Measurements from ENCODE around the gene OPTN.

The OPTN gene

DNA sequence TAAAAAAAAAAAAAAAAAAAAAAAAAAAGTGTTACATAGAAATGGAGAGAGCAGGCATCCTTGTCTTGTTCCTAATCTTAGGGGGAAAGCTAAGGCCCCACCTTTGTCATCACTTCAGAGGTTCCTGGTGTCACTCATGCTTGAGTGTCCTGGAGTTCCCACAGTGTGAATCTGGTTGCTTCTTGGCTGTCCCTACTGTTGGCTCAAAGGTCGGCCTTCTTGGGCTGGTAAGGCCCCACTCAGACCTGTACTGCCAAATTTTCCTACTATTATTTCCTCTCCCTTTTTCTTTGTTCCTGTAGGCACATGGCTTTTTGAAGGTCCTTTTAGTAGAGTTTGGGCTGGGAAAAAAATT is 21.5 kb downstream of the OPTN start:
- no peaks in the 10 kb centered on the region for H3K36me3 ChIP-seq (ENCODE audit: insufficient read depth, low read length)
- TF ChIP-seq EZH2 (IDR thresholded peaks at IDR 0.05) (no peak), POLR2AphosphoS5 (IDR thresholded peaks at IDR 0.05; ENCODE audit: borderline replicate concordance, low read depth, low read length) (no peak), FOXP2 (optimal IDR thresholded peaks at IDR 0.05; ENCODE audit: control extremely low read depth, extremely low read length, insufficient read depth) (no peak)
- no peak for DNase-seq (ENCODE audit: low read depth, low spot score)
- no peak overlapping the region for H3K27ac ChIP-seq
- H3K4me3 ChIP-seq, result no peak overlapping the region
- no peaks in the 10 kb centered on the region for H3K9me3 ChIP-seq (ENCODE audit: low read depth, low read length)
- H3K9ac ChIP-seq (ENCODE audit: insufficient read length), result no peak overlapping the region

DNA sequence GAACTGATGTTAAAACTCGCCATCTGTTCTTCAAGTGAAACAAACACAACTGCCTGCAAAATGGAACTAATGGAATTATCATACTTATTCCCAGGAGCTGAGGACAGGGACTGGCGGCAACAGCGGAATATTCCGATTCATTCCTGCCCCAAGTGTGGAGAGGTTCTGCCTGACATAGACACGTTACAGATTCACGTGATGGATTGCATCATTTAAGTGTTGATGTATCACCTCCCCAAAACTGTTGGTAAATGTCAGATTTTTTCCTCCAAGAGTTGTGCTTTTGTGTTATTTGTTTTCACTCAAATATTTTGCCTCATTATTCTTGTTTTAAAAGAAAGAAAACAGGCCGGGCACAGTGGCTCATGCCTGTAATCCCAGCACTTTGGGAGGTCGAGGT is 36.7 kb downstream of the OPTN start:
- no peaks in the 10 kb centered on the region for H3K9me3 ChIP-seq (ENCODE audit: low read depth, low read length)
- TF ChIP-seq FOXP2 (optimal IDR thresholded peaks at IDR 0.05; ENCODE audit: control extremely low read depth, extremely low read length, insufficient read depth), result no peak
- TF ChIP-seq POLR2AphosphoS5 (IDR thresholded peaks at IDR 0.05; ENCODE audit: borderline replicate concordance, low read depth, low read length), result no peak
- TF ChIP-seq EZH2 (IDR thresholded peaks at IDR 0.05), result no peak
- H3K9ac ChIP-seq (ENCODE audit: insufficient read length), result no peak overlapping the region
- H3K27ac ChIP-seq, result no peak overlapping the region
- H3K4me3 ChIP-seq, result no peak overlapping the region
- no peak for DNase-seq (ENCODE audit: low read depth, low spot score)
- H3K36me3 ChIP-seq (ENCODE audit: insufficient read depth, low read length), result no peaks in the 10 kb centered on the region

DNA sequence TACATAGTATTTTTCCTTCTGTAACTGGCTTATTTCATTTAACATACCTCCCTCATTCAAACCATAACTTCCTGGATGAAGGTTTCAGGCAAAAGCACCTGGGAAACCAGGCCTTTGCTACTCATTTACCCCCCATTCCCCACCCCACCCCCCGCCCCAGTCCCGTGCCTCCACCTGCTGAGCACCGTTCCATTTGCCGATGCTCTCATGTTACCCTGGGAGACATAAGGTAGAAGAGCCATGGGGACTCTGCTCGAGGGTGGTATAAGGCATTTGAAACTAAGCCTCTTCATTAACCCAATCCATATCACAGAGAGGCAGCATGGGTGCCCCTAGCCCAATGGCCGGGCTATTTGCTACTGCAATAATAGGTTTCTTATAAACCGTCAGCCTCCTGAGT is 39.2 kb downstream of the OPTN start:
- Histone ChIP-seq H3K9me3 (ENCODE audit: low read depth, low read length) (no peaks in the 10 kb centered on the region), H3K9ac (ENCODE audit: insufficient read length) (no peak overlapping the region), H3K4me3 (no peak overlapping the region), H3K36me3 (ENCODE audit: insufficient read depth, low read length) (no peaks in the 10 kb centered on the region), H3K27ac (no peak overlapping the region)
- no peak for TF ChIP-seq EZH2 (IDR thresholded peaks at IDR 0.05)
- no peak for TF ChIP-seq FOXP2 (optimal IDR thresholded peaks at IDR 0.05; ENCODE audit: control extremely low read depth, extremely low read length, insufficient read depth)
- no peak for TF ChIP-seq POLR2AphosphoS5 (IDR thresholded peaks at IDR 0.05; ENCODE audit: borderline replicate concordance, low read depth, low read length)
- no peak for DNase-seq (ENCODE audit: low read depth, low spot score)

DNA sequence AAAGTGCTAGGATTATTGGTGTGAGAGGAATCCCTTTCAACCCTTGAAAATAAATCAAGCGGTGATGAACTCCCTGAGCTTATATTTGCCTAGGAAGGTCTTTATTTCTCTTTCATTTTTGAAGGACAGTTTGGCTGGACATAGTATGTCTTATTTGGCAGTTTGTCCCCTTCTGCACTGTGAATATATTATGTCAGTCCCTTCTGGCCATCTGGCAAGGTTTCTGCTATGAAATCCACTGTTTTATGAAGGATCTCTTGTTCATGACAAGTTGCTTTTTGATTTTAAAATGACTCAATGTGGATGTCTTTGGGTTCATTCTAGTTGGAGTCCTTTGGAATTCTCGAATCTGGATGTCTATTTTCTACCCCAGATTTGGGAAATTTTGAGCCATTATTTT is 39.7 kb downstream of the OPTN start:
- Histone ChIP-seq H3K4me3 (no peak overlapping the region), H3K9me3 (ENCODE audit: low read depth, low read length) (no peaks in the 10 kb centered on the region), H3K27ac (no peak overlapping the region), H3K36me3 (ENCODE audit: insufficient read depth, low read length) (no peaks in the 10 kb centered on the region), H3K9ac (ENCODE audit: insufficient read length) (no peak overlapping the region)
- TF ChIP-seq POLR2AphosphoS5 (IDR thresholded peaks at IDR 0.05; ENCODE audit: borderline replicate concordance, low read depth, low read length) (no peak), EZH2 (IDR thresholded peaks at IDR 0.05) (no peak), FOXP2 (optimal IDR thresholded peaks at IDR 0.05; ENCODE audit: control extremely low read depth, extremely low read length, insufficient read depth) (no peak)
- no peak for DNase-seq (ENCODE audit: low read depth, low spot score)

DNA sequence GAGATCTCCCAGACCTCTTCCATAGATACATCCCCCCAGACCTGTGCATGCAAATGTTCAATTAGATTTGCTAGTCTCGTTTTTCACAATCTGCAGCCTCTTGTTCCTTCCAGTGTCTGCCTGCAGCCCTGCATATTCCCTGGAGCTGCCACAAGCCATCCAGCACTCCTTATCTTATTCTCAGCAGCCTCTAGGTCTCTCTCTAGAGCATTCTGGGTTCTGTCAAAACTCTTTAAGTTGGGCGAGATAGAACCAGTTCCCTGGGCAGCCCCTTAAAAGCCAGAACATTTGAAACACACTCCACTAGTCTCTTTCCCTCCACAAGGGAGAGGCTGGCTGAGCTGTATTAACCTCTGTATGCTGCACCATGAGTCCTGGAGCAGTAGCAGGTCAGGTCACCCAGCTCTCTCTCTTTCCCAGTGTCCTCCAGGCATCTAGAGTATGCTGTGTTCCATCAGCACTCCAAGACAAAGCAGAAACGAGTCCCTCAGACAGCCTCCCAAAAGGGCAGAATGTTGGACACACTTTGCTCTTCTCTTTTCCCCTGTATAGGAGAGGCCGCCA is 40.7 kb downstream of the OPTN start:
- no peaks in the 10 kb centered on the region for H3K9me3 ChIP-seq (ENCODE audit: low read depth, low read length)
- TF ChIP-seq EZH2 (IDR thresholded peaks at IDR 0.05), result no peak
- TF ChIP-seq POLR2AphosphoS5 (IDR thresholded peaks at IDR 0.05; ENCODE audit: borderline replicate concordance, low read depth, low read length), result no peak
- TF ChIP-seq FOXP2 (optimal IDR thresholded peaks at IDR 0.05; ENCODE audit: control extremely low read depth, extremely low read length, insufficient read depth), result no peak
- no peaks in the 10 kb centered on the region for H3K36me3 ChIP-seq (ENCODE audit: insufficient read depth, low read length)
- DNase-seq (ENCODE audit: low read depth, low spot score), result no peak
- H3K9ac ChIP-seq (ENCODE audit: insufficient read length), result no peak overlapping the region
- H3K27ac ChIP-seq, result no peak overlapping the region
- no peak overlapping the region for H3K4me3 ChIP-seq

DNA sequence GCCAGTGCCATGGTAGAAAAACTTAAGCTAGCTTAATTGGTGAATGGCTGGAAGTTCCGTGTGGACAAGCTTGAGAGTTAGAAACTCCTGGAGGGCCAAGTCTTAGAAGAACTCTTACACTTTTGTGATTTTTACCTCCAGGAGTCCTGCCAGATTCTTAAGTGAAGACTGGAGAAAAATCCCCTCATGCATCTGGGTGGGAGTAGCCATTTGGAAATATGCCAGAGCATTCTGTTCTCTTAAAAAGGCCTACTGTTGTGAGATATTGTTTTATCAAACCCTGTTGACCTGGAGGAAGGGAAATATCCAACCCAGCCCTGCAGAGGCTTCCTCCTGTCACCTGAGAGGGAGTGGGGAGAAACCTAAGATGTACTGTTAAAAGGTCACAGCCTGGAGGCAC is 43.8 kb downstream of the OPTN start:
- H3K36me3 ChIP-seq (ENCODE audit: insufficient read depth, low read length), result no peaks in the 10 kb centered on the region
- H3K9ac ChIP-seq (ENCODE audit: insufficient read length), result no peak overlapping the region
- H3K27ac ChIP-seq, result no peak overlapping the region
- no peak overlapping the region for H3K4me3 ChIP-seq
- no peaks in the 10 kb centered on the region for H3K9me3 ChIP-seq (ENCODE audit: low read depth, low read length)
- DNase-seq (ENCODE audit: low read depth, low spot score), result no peak
- TF ChIP-seq FOXP2 (optimal IDR thresholded peaks at IDR 0.05; ENCODE audit: control extremely low read depth, extremely low read length, insufficient read depth), result no peak
- TF ChIP-seq POLR2AphosphoS5 (IDR thresholded peaks at IDR 0.05; ENCODE audit: borderline replicate concordance, low read depth, low read length), result no peak
- no peak for TF ChIP-seq EZH2 (IDR thresholded peaks at IDR 0.05)

DNA sequence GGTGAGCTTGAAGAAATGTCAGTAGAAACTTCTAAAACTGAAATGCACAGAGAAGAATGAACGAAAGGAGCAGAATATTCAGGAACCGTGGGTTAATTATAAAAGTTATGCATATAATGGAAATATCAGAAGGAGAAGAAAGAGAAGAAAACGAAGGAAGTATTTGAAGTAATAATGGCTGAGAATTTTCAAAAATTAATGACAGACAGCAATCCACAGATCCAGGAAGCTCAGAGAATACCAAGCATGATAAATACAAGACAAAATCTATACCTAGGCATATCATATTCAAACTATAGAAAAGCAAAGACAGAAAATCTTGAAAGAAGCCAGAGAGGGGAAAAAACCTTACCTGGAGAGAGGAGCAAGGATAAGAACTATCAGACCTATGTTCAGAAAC is 44.9 kb downstream of the OPTN start:
- Histone ChIP-seq H3K9me3 (ENCODE audit: low read depth, low read length) (no peaks in the 10 kb centered on the region), H3K4me3 (no peak overlapping the region), H3K36me3 (ENCODE audit: insufficient read depth, low read length) (no peaks in the 10 kb centered on the region), H3K9ac (ENCODE audit: insufficient read length) (no peak overlapping the region), H3K27ac (no peak overlapping the region)
- no peak for DNase-seq (ENCODE audit: low read depth, low spot score)
- TF ChIP-seq POLR2AphosphoS5 (IDR thresholded peaks at IDR 0.05; ENCODE audit: borderline replicate concordance, low read depth, low read length) (no peak), EZH2 (IDR thresholded peaks at IDR 0.05) (no peak), FOXP2 (optimal IDR thresholded peaks at IDR 0.05; ENCODE audit: control extremely low read depth, extremely low read length, insufficient read depth) (no peak)

DNA sequence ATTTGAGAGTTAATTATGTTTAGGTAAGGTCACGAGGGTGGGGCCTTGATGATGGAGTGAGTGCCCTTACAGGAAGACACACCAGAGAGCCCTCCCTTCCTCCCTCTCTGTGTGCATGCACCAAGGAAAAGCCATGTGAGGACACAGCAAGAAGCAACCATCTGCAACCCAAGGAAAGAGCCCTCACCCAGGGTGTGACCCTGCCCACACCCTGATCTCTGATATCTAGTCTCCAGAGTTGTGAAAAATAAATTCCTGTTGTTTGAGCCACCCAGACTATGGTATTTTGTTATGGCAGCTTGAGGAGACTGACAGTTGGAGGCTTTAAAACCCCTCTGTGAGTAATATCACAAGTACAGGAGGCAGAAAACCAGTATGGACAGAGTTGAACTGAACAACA is 46.4 kb downstream of the OPTN start:
- TF ChIP-seq FOXP2 (optimal IDR thresholded peaks at IDR 0.05; ENCODE audit: control extremely low read depth, extremely low read length, insufficient read depth) (no peak), EZH2 (IDR thresholded peaks at IDR 0.05) (no peak), POLR2AphosphoS5 (IDR thresholded peaks at IDR 0.05; ENCODE audit: borderline replicate concordance, low read depth, low read length) (no peak)
- no peak overlapping the region for H3K27ac ChIP-seq
- no peaks in the 10 kb centered on the region for H3K9me3 ChIP-seq (ENCODE audit: low read depth, low read length)
- no peaks in the 10 kb centered on the region for H3K36me3 ChIP-seq (ENCODE audit: insufficient read depth, low read length)
- no peak overlapping the region for H3K4me3 ChIP-seq
- no peak overlapping the region for H3K9ac ChIP-seq (ENCODE audit: insufficient read length)
- DNase-seq (ENCODE audit: low read depth, low spot score), result no peak

DNA sequence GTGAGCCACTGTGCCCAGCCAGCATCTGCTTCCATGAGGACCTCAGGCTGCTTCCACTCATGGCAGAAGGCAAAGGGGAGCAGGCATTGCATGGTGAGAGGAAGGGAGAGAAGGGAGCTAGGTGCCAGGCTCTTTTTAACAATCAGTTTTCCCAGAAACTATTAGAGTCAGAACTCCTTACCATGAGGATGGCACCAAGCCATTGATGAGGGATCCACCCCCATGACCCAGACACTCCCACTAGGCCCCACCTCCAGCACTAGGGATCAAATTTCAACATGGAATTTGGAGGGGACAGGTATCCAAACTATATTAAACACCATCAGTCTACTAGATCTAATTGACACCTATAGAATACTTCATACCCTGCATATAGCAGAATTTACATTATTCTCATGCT is 47.2 kb downstream of the OPTN start:
- no peak overlapping the region for H3K27ac ChIP-seq
- TF ChIP-seq POLR2AphosphoS5 (IDR thresholded peaks at IDR 0.05; ENCODE audit: borderline replicate concordance, low read depth, low read length) (no peak), FOXP2 (optimal IDR thresholded peaks at IDR 0.05; ENCODE audit: control extremely low read depth, extremely low read length, insufficient read depth) (no peak), EZH2 (IDR thresholded peaks at IDR 0.05) (no peak)
- DNase-seq (ENCODE audit: low read depth, low spot score), result no peak

More for the DNA sequence above, 47.2 kb downstream of the OPTN start:
- no peaks in the 10 kb centered on the region for H3K36me3 ChIP-seq (ENCODE audit: insufficient read depth, low read length)
- H3K4me3 ChIP-seq, result no peak overlapping the region
- no peaks in the 10 kb centered on the region for H3K9me3 ChIP-seq (ENCODE audit: low read depth, low read length)
- no peak overlapping the region for H3K9ac ChIP-seq (ENCODE audit: insufficient read length)
